NCI-H2107 treated with DMSO at 0.1 percent for 48 hours (cell line): ENCODE measurements around the gene ATN1.

Experiments
- DNase-seq: peaks from one replicate; lab custom pipeline; 2025; ENCODE audit not compliant: unreplicated experiment; lab: John Stamatoyannopoulos, UW

ATN1 gene

GRCh38 chr12:6974180-6974579 is 46.4 kb downstream of the ATN1 start:
- no peak for DNase-seq

GRCh38 chr12:6975297-6976032 is 47.7 kb downstream of the ATN1 start:
- no peak for DNase-seq

- DNase-seq, result no peak
These were observed 49.9 kb downstream of the ATN1 start for GRCh38 chr12:6977653-6978052.

- no peak for DNase-seq
These were observed 50.4 kb downstream of the ATN1 start for GRCh38 chr12:6978188-6978587.

GRCh38 chr12:6978611-6979011 is 50.9 kb downstream of the ATN1 start:
- no peak for DNase-seq

GRCh38 chr12:6979021-6979420 is 51.3 kb downstream of the ATN1 start:
- DNase-seq, result no peak

- no peak for DNase-seq
These were observed 51.7 kb downstream of the ATN1 start for GRCh38 chr12:6979453-6979852.

GRCh38 chr12:6980075-6980474 is 52.3 kb downstream of the ATN1 start:
- DNase-seq, result no peak

GRCh38 chr12:6980740-6981139 is 53.0 kb downstream of the ATN1 start:
- DNase-seq, result no peak

- no peak for DNase-seq
These were observed 53.6 kb downstream of the ATN1 start for GRCh38 chr12:6981152-6982052.

- no peak for DNase-seq
These were observed 54.8 kb downstream of the ATN1 start for GRCh38 chr12:6982532-6982931.

- DNase-seq, result no peak
These were observed 60.3 kb downstream of the ATN1 start for GRCh38 chr12:6987956-6988553.
